NCI-H2196 treated with DMSO at 0.1 percent for 48 hours (cell line): ENCODE results near the gene RHD.
"Not testable (repeated sequence)": the region's sequence is repeated elsewhere in the genome, so short reads cannot be mapped to it uniquely, and the experiment has no call there.

Experiments used
- DNase-seq: peaks from one replicate; lab custom pipeline; 2025; ENCODE audit not compliant: unreplicated experiment; lab: John Stamatoyannopoulos, UW

The RHD gene

GRCh38 chr1:25272238-25272637, at the start of gene RHD:
Gene RHD, plus strand, starts transcription at chr1:25272509. Its CDS starts 39 bp downstream, at chr1:25272548.
- DNase-seq = not testable (repeated sequence)

- no peak for DNase-seq
Measured at GRCh38 chr1:25222606-25223005, 49.7 kb upstream of the RHD start.

GRCh38 chr1:25223471-25223870, 48.8 kb upstream of the RHD start:
- no peak for DNase-seq

GRCh38 chr1:25232027-25232865, 40.1 kb upstream of the RHD start, which contains the start of gene SYF2:
Gene SYF2, minus strand, starts transcription at chr1:25232502. Its CDS starts 35 bp downstream, at chr1:25232467.
- DNase-seq = peak; percentile 84

- DNase-seq = peak; percentile 77
Measured at GRCh38 chr1:25232866-25233784, 39.2 kb upstream of the RHD start.

GRCh38 chr1:25235411-25235810, 36.9 kb upstream of the RHD start:
- not testable (repeated sequence) for DNase-seq

GRCh38 chr1:25236261-25236660, 36.0 kb upstream of the RHD start:
- DNase-seq = not testable (repeated sequence)

GRCh38 chr1:25238046-25238445, 34.3 kb upstream of the RHD start:
- DNase-seq = no peak

GRCh38 chr1:25239681-25240541, 32.4 kb upstream of the RHD start:
- DNase-seq = peak; percentile 97

- DNase-seq = no peak
Measured at GRCh38 chr1:25243907-25244306, 28.4 kb upstream of the RHD start.

- DNase-seq = no peak
Measured at GRCh38 chr1:25245393-25245792, 26.9 kb upstream of the RHD start.

GRCh38 chr1:25245809-25246599, 26.3 kb upstream of the RHD start:
- no peak for DNase-seq

- no peak for DNase-seq
Measured at GRCh38 chr1:25246600-25247023, 25.7 kb upstream of the RHD start.

GRCh38 chr1:25247024-25247828, 25.1 kb upstream of the RHD start, which contains the start of gene RSRP1:
Gene RSRP1, minus strand, starts transcription at chr1:25247454. Its CDS starts 491 bp downstream, at chr1:25246963.
- DNase-seq = peak; percentile 98

- no peak for DNase-seq
Measured at GRCh38 chr1:25247829-25248754, 24.2 kb upstream of the RHD start.

GRCh38 chr1:25253911-25254310, 18.4 kb upstream of the RHD start:
- DNase-seq = no peak

- no peak for DNase-seq
Measured at GRCh38 chr1:25255706-25256577, 16.4 kb upstream of the RHD start.
